Ovary (tissue), 3 donors: ENCODE data around the gene ROBO4.

Experiments used
- CTCF ChIP-seq, 3 donors: fragments of 450-650 bp in 2 of 3; fragments of 200-600 bp in 1 of 3; IDR thresholded peaks; one replicate each; pipeline versions ENCODE4 v1.5.1 to v1.8.0; 2016 to 2022; ENCODE audit warnings: antibody characterized with exemption in 3 of 3, mild to moderate bottlenecking in 1 of 3
- EP300 ChIP-seq: sonication (generic); formaldehyde crosslinking; IDR thresholded peaks from one replicate; pipeline ENCODE4 v1.6.1; 2017; ENCODE audit warnings: antibody characterized with exemption
- POLR2A ChIP-seq: fragments of 450-650 bp; IDR thresholded peaks from one replicate; pipeline ENCODE4 v1.6.1; 2017; ENCODE audit warnings: antibody characterized with exemption, mild to moderate bottlenecking, moderate library complexity
- donor health status: DM: no; HTN: no; CAD: no.

DNA sequence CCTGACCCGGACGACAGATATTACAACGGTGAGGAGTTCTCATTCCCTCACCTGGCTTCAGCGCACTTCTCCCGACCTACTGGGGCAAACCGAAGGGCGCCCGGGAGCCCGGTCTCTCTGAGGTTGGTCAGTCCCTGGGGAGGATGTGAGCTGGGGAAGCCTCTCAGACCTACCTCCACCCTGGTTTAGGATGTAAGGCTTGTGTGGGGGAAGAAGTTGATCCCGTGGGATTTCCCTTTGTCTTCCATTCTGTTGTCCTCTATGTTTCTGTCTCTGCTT lies 20.1 kb downstream of the ROBO4 start:
- no peak for TF ChIP-seq CTCF (IDR thresholded peaks at IDR 0.05)
- TF ChIP-seq POLR2A = no peak
- TF ChIP-seq EP300 = no peak
